ENCODE measurements around the gene CELF6. TPM values are rescaled to one million over a fixed set of nuclear protein-coding genes. Genes with fewer than 3 reads are reported as not detected.

Gene CELF6
- total RNA-seq, 4 donors from 2014 or later, result 0.70 to 1.5 (median 0.99) TPM

GRCh38 chr15:72319360-72319984 lies 485 bp downstream of the CELF6 start:
- WGBS, result 8% methylated on average over 4 of the region's 48 CpGs
- no peaks in the 10 kb centered on the region for H3K9me3 ChIP-seq
- TF ChIP-seq POLR2A (IDR thresholded peaks at IDR 0.05), result no peak
- no peaks in the 10 kb centered on the region for H3K36me3 ChIP-seq
- H3K27me3 ChIP-seq, result no peaks in the 10 kb centered on the region
- peak overlapping the region; percentile 48 for H3K4me3 ChIP-seq
- no peak overlapping the region for H3K27ac ChIP-seq
- H3K4me1 ChIP-seq, result peaks cover 17% of the 10 kb centered on the region
- DNase-seq (ENCODE audit: low spot score in 2 of 2), result peak; percentile 72 to 80

GRCh38 chr15:72318408-72318942 lies 1.5 kb downstream of the CELF6 start:
- peaks cover 17% of the 10 kb centered on the region for H3K4me1 ChIP-seq
- H3K9me3 ChIP-seq, result no peaks in the 10 kb centered on the region
- no peaks in the 10 kb centered on the region for H3K27me3 ChIP-seq
- no peak for DNase-seq (ENCODE audit: low spot score in 2 of 2)
- no peak overlapping the region for H3K27ac ChIP-seq
- 46% methylated on average over 2 of the region's 2 CpGs for WGBS
- no peak for TF ChIP-seq POLR2A (IDR thresholded peaks at IDR 0.05)
- no peak for TF ChIP-seq POLR2AphosphoS5 (IDR thresholded peaks at IDR 0.05)
- TF ChIP-seq CTCF (IDR thresholded peaks at IDR 0.05), result no peak
- H3K36me3 ChIP-seq, result no peaks in the 10 kb centered on the region
- H3K4me3 ChIP-seq, result no peak overlapping the region

- TF ChIP-seq POLR2AphosphoS5 (IDR thresholded peaks at IDR 0.05) (no peak), POLR2A (IDR thresholded peaks at IDR 0.05) (no peak), EP300 (IDR thresholded peaks at IDR 0.05) (no peak), CTCF (IDR thresholded peaks at IDR 0.05) (no peak)
- H3K27me3 ChIP-seq, result no peaks in the 10 kb centered on the region
- no peak for DNase-seq (ENCODE audit: low spot score in 2 of 2)
Observed at GRCh38 chr15:72315706-72316370, 4.1 kb downstream of the CELF6 start.

GRCh38 chr15:72313881-72314280 lies 6.1 kb downstream of the CELF6 start:
- H3K4me3 ChIP-seq, result no peak overlapping the region
- 96% methylated on average over 2 of the region's 2 CpGs for WGBS
- DNase-seq (ENCODE audit: low spot score in 2 of 2), result no peak
- H3K36me3 ChIP-seq, result no peaks in the 10 kb centered on the region
- peaks cover 2% of the 10 kb centered on the region for H3K4me1 ChIP-seq
- no peaks in the 10 kb centered on the region for H3K9me3 ChIP-seq
- no peak overlapping the region for H3K27ac ChIP-seq
- TF ChIP-seq POLR2AphosphoS5 (IDR thresholded peaks at IDR 0.05) (no peak), CTCF (IDR thresholded peaks at IDR 0.05) (no peak), EP300 (IDR thresholded peaks at IDR 0.05) (no peak), POLR2A (IDR thresholded peaks at IDR 0.05) (no peak)
- H3K27me3 ChIP-seq, result no peaks in the 10 kb centered on the region

More at GRCh38 chr15:72315706-72316370, 4.1 kb downstream of the CELF6 start:
- 55% methylated on average over 6 of the region's 6 CpGs for WGBS
- H3K27ac ChIP-seq, result no peak overlapping the region
- no peak overlapping the region for H3K4me3 ChIP-seq
- H3K4me1 ChIP-seq, result peaks cover 19% of the 10 kb centered on the region
- no peaks in the 10 kb centered on the region for H3K36me3 ChIP-seq
- H3K9me3 ChIP-seq, result no peaks in the 10 kb centered on the region

GRCh38 chr15:72313448-72313840 lies 6.5 kb downstream of the CELF6 start:
- no peak for DNase-seq (ENCODE audit: low spot score in 2 of 2)
- H3K4me3 ChIP-seq, result no peak overlapping the region
- no peak overlapping the region for H3K27ac ChIP-seq
- TF ChIP-seq EP300 (IDR thresholded peaks at IDR 0.05), result no peak
- no peak for TF ChIP-seq POLR2AphosphoS5 (IDR thresholded peaks at IDR 0.05)
- no peak for TF ChIP-seq CTCF (IDR thresholded peaks at IDR 0.05)
- WGBS, result 90% methylated on average over 2 of the region's 2 CpGs
- no peaks in the 10 kb centered on the region for H3K27me3 ChIP-seq
- peaks cover 2% of the 10 kb centered on the region for H3K4me1 ChIP-seq
- H3K36me3 ChIP-seq, result no peaks in the 10 kb centered on the region
- H3K9me3 ChIP-seq, result no peaks in the 10 kb centered on the region

Measured in suprapubic skin (tissue), 4 donors.